Peyer's patch (tissue), 4 donors: Measurements from ENCODE around the gene TXLNB. TPM values are rescaled to one million over a fixed set of nuclear protein-coding genes. Genes with fewer than 3 reads are reported as not detected.
A peak's percentile ranks its signal among the peaks of the same experiment; 100 is the strongest.
"Not testable (repeated sequence)": the region's sequence is repeated elsewhere in the genome, so short reads cannot be mapped to it uniquely, and the experiment has no call there.

ENCODE experiments used
- DNase-seq, 3 donors: peaks; one replicate each; pipeline ENCODE4 v3.0.0-alpha.2; 2017 to 2019
- H3K27ac ChIP-seq, 4 donors: fragments of 200-600 bp; sonication (generic); one replicate each; pipeline ENCODE4 v1.5.1; 2016 to 2019
- H3K27me3 ChIP-seq, 2 donors: fragments of 200-600 bp; sonication (generic); one replicate each; pipeline ENCODE4 v1.5.1; 2019
- H3K36me3 ChIP-seq, 3 donors: fragments of 200-600 bp; sonication (generic); one replicate each; pipeline ENCODE4 v1.5.1; 2016 to 2019
- H3K4me1 ChIP-seq, 4 donors: fragments of 200-600 bp; sonication (generic); one replicate each; pipeline ENCODE4 v1.5.1; 2016 to 2019
- H3K4me3 ChIP-seq, 4 donors: fragments of 200-600 bp; sonication (generic); 1 replicate in 3 of 4; 2 replicates in 1 of 4; pipeline ENCODE4 v1.5.1; 2016 to 2019; ENCODE audit warnings: mild to moderate bottlenecking in 1 of 4
- H3K9me3 ChIP-seq, 4 donors: fragments of 200-600 bp; sonication (generic); one replicate each; pipeline ENCODE4 v1.5.1; 2016 to 2019; ENCODE audit warnings: mild to moderate bottlenecking in 1 of 4
- CTCF ChIP-seq, 6 experiments: fragments of 450-650 bp in 4 of 6; fragments of 200-600 bp in 2 of 6; sonication (generic) in 1 of 6; IDR thresholded peaks; one replicate each; pipeline ENCODE4 v1.5.1; 2017 to 2019; ENCODE audit warnings: antibody characterized with exemption in 6 of 6, mild to moderate bottlenecking in 3 of 6, moderate library complexity in 1 of 6
- POLR2A ChIP-seq, 2 donors: fragments of 450-650 bp; IDR thresholded peaks; one replicate each; pipeline ENCODE4 v1.5.1; 2017; ENCODE audit warnings: antibody characterized with exemption in 2 of 2, mild to moderate bottlenecking in 2 of 2, moderate library complexity in 2 of 2
- total RNA-seq, 4 donors: library from RNA; depleted of rRNA; stranded (reverse); fragments of >200 nt; gene quantifications; one replicate each; pipeline ENCODE4 v1.1.0, GENCODE V29; 2016

The TXLNB gene
- total RNA-seq, 4 donors from 2014 or later, result 0.54 to 1.7 (median 1.0) TPM; not detected in 1

DNA sequence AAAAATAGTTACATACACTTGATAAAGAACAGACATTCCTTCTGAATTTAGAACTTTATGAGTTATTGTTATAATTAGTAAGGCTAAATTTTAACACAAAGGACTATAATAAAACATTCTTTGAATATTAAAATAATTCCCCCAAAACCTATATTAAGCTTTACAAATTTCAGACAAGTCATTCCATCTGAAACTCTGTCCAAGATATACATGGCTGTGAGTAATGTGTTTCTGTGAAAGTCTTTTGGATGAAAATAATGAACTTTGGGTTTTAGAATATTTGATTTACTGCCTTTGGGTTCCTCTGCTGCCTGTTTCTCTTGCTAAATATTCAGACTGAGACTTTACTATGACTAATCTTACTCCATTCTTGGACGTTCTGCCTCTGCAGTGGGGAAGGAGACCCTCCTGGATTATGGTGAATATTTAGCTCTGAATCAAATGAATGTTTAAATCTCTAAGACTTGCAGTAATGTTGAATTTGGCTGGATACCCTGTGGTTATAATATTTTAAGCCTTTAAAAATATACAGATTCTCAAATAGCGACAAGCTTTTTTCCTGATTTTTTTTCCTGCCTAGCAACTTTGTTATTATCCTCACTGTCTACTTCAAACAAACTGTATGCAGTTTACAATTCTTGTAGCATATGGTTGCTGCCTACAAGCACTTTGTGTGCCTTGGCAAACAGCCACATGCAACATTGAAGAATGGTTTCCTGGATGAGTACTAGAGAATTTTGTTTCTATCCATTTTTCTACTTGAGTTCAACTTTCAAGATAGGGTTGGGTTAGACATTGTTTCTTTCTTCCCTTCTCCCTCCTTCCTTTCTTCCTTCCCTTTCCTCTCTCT, 51.4 kb downstream of the TXLNB start:
- Histone ChIP-seq H3K36me3 (no peaks in the 10 kb centered on the region), H3K27ac (peak overlapping the region in 1 of 4 donors; percentile 5), H3K27me3 (no peaks in the 10 kb centered on the region), H3K9me3 (no peaks in the 10 kb centered on the region), H3K4me3 (no peak overlapping the region), H3K4me1 (no peaks in the 10 kb centered on the region)
- no peak for TF ChIP-seq CTCF (IDR thresholded peaks at IDR 0.05)
- no peak for TF ChIP-seq POLR2A (IDR thresholded peaks at IDR 0.05)
- peak in 1 of 3 donors; percentile 70 for DNase-seq

DNA sequence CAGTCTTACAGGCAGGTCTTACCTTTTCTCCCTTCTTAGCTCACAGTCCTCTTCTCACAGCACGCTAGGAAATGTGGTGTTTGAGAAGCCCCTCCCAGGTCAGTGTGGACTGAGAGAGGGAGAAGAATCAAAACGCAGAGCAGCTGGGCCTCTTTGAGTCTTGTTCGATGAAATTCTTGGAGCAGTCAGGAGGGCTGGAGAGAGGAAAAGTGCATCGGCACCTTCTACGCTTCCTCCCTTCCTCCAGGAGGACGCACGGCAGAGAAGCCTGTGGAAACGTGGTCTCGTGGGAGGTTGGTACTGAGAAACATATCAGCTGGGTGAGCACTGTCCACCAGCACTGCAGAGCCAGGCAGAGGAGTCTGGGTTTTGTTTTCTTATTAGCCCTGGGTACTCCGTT, 52.7 kb downstream of the TXLNB start:
- H3K27ac ChIP-seq, result peak overlapping the region in 1 of 4 donors; percentile 3
- H3K4me3 ChIP-seq, result no peak overlapping the region
- DNase-seq, result no peak
- TF ChIP-seq POLR2A (IDR thresholded peaks at IDR 0.05), result no peak
- no peak for TF ChIP-seq CTCF (IDR thresholded peaks at IDR 0.05)
- H3K9me3 ChIP-seq, result peaks cover 0 to 2% (median 0%) of the 10 kb centered on the region in 4 donors
- H3K36me3 ChIP-seq, result no peaks in the 10 kb centered on the region
- no peaks in the 10 kb centered on the region for H3K4me1 ChIP-seq
- H3K27me3 ChIP-seq, result no peaks in the 10 kb centered on the region

DNA sequence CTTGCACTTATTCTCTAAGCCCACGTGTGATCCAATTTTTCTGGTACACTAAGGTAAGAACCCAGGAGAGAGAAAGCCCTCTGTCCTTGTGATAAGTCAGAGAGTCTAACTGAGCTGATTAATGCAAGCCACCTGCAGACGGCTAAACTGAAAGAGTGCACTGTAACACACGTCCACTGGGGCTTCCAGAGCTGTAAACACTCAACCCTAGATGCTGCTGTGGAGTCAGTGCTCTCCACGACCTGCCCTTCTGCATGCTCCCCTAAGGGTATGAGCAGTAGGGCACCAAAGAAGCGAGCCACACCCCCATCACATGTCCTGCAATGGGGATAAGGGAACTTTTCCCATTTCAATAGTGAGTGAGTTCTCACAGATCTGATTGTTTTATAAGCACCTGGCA, 55.7 kb downstream of the TXLNB start:
- H3K9me3 ChIP-seq, result peaks cover 0 to 3% (median 0%) of the 10 kb centered on the region in 4 donors
- H3K27me3 ChIP-seq, result no peaks in the 10 kb centered on the region
- no peak for DNase-seq
- no peak overlapping the region for H3K4me3 ChIP-seq
- no peaks in the 10 kb centered on the region for H3K36me3 ChIP-seq
- H3K4me1 ChIP-seq, result no peaks in the 10 kb centered on the region
- H3K27ac ChIP-seq, result no peak overlapping the region
- TF ChIP-seq POLR2A (IDR thresholded peaks at IDR 0.05) (no peak), CTCF (IDR thresholded peaks at IDR 0.05) (no peak)

DNA sequence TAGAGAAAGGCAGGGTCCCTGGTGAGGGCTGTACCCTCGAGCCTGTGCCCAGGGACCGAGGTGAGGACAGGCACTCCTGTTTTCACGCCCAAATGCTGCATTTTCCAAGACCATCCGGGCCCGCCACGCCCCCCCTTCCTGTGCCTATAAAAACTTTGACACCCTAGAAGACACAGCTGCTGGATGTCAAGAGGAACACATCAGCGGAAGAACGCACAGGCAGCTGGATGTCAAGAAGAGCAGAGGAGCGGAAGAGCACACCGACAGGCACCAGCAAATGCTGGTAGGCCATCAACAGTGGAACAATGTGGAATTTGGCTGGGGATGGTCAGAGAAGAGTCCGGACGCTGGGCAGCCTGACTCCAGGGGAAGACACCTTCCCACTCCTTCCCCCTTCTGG, 56.1 kb downstream of the TXLNB start:
- H3K9me3 ChIP-seq, result peaks cover 0 to 3% (median 0%) of the 10 kb centered on the region in 4 donors
- no peaks in the 10 kb centered on the region for H3K36me3 ChIP-seq
- TF ChIP-seq CTCF (IDR thresholded peaks at IDR 0.05) (no peak), POLR2A (IDR thresholded peaks at IDR 0.05) (no peak)
- no peak overlapping the region for H3K4me3 ChIP-seq
- no peaks in the 10 kb centered on the region for H3K4me1 ChIP-seq
- no peak for DNase-seq
- H3K27ac ChIP-seq, result no peak overlapping the region
- H3K27me3 ChIP-seq, result no peaks in the 10 kb centered on the region

DNA sequence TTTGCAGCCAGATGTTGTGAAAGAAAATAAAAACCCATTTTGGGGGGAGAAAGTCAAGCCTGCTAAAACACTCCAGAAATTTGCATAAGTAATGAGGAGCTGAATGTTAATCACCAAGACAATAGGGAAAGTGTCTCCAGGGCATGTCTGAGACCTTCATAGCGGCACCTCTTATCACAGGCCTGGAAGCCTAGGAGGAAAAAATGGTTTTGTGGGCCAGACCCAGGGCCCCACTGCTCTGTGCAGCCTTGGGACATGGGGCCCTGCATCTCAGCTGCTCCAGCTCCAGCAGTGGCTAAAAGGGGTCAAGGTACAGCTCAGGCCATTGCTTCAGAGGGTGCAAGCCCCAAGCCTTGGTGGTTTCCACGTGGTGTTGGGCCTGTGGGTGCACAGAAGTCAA, 57.6 kb downstream of the TXLNB start:
- not testable (repeated sequence) for H3K4me1 ChIP-seq, H3K9me3 ChIP-seq, H3K27ac ChIP-seq, H3K4me3 ChIP-seq, H3K36me3 ChIP-seq, H3K27me3 ChIP-seq, DNase-seq

DNA sequence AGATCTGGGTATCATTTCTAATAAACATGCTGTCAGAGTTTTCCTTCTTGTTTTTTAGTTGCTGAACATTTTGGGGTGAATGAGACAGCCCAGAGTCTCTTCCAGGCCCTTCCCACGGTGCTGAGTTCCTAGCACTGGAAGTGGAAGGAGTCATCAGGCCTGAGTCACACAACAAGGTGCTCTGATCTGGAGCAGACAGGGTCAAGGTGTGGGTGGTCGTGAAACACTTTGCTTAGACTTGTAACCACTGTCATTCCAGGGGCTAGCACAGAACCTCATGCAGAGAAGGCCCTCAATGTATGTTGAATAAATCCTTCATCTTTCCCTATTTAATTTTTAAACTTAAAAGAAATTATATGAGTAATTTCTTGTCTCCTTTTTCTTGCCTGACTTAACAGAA, 60.6 kb downstream of the TXLNB start:
- no peaks in the 10 kb centered on the region for H3K4me1 ChIP-seq
- no peaks in the 10 kb centered on the region for H3K27me3 ChIP-seq
- H3K9me3 ChIP-seq, result peaks cover 0 to 3% (median 0%) of the 10 kb centered on the region in 4 donors
- TF ChIP-seq POLR2A (IDR thresholded peaks at IDR 0.05) (no peak), CTCF (IDR thresholded peaks at IDR 0.05) (no peak)
- no peak for DNase-seq
- H3K27ac ChIP-seq, result no peak overlapping the region
- H3K4me3 ChIP-seq, result no peak overlapping the region
- H3K36me3 ChIP-seq, result no peaks in the 10 kb centered on the region
